GM18951 (cell line): ENCODE results near the gene TM9SF2.
"Not testable (repeated sequence)": the region's sequence is repeated elsewhere in the genome, so short reads cannot be mapped to it uniquely, and the experiment has no call there.

ENCODE experiments used
- POLR2A ChIP-seq: IDR thresholded peaks from 4 replicates; pipeline ENCODE4 v1.6.1; 2011; ENCODE audit warnings: mild to moderate bottlenecking; ENCODE audit not compliant: insufficient read length, insufficient read depth; ENCODE audit errors: extremely low read depth
- in situ Hi-C: fragments of 300-500 bp; cut with MboI; formaldehyde crosslinking; loops from one replicate; pipeline ENCODE4 v1.12.0; 2022; ENCODE audit warnings: low sequenced_read_pairs, mixed read lengths, inconsistent platforms; ENCODE audit not compliant: unreplicated experiment

TM9SF2 gene

GRCh38 chr13:99565478-99566124, 64.3 kb downstream of the TM9SF2 start:
- in situ Hi-C loops = no loop called here
- TF ChIP-seq POLR2A = no peak

- no peak for TF ChIP-seq POLR2A
- in situ Hi-C loops = no loop called here
These were observed 65.1 kb downstream of the TM9SF2 start for GRCh38 chr13:99566125-99567083.

GRCh38 chr13:99568901-99569300, 67.6 kb downstream of the TM9SF2 start:
- in situ Hi-C loops = not testable (repeated sequence)

GRCh38 chr13:99572131-99572530, 70.9 kb downstream of the TM9SF2 start:
- TF ChIP-seq POLR2A = no peak
- in situ Hi-C loops = no loop called here

- TF ChIP-seq POLR2A = no peak
- in situ Hi-C loops = no loop called here
These were observed 71.6 kb downstream of the TM9SF2 start for GRCh38 chr13:99572921-99573320.

GRCh38 chr13:99575376-99576120, 74.3 kb downstream of the TM9SF2 start:
- in situ Hi-C loops = no loop called here
- no peak for TF ChIP-seq POLR2A

GRCh38 chr13:99577934-99578917, 77.0 kb downstream of the TM9SF2 start:
- TF ChIP-seq POLR2A = no peak
- in situ Hi-C loops = no loop called here

GRCh38 chr13:99580500-99581268, 79.4 kb downstream of the TM9SF2 start:
- in situ Hi-C loops = no loop called here
- TF ChIP-seq POLR2A = no peak

GRCh38 chr13:99582511-99582910, 81.2 kb downstream of the TM9SF2 start:
- TF ChIP-seq POLR2A = no peak
- in situ Hi-C loops = no loop called here

GRCh38 chr13:99585609-99586008, 84.3 kb downstream of the TM9SF2 start:
- no peak for TF ChIP-seq POLR2A
- in situ Hi-C loops = no loop called here

GRCh38 chr13:99587021-99587420, 85.7 kb downstream of the TM9SF2 start:
- in situ Hi-C loops = no loop called here
- no peak for TF ChIP-seq POLR2A

- no peak for TF ChIP-seq POLR2A
- in situ Hi-C loops = no loop called here
These were observed 86.8 kb downstream of the TM9SF2 start for GRCh38 chr13:99587893-99588606.
